Ovary (tissue), 9 donors: ENCODE data around the gene LMOD1. TPM values are rescaled to one million over a fixed set of nuclear protein-coding genes. Genes with fewer than 3 reads are reported as not detected.

ENCODE experiments used
- DNase-seq, 5 donors: peaks; one replicate each; pipeline ENCODE4 v3.0.0-alpha.2; 2019 to 2020
- H3K27ac ChIP-seq, 2 donors: fragments of 200-600 bp; one replicate each; pipeline versions ENCODE4 v1.5.1 to v1.8.0; 2019 to 2022
- H3K27me3 ChIP-seq: fragments of 200-600 bp; one replicate; pipeline ENCODE4 v1.8.0; 2022
- H3K36me3 ChIP-seq: fragments of 200-600 bp; sonication (generic); one replicate; pipeline ENCODE4 v1.5.1; 2019
- H3K4me1 ChIP-seq: one replicate; pipeline ENCODE4 v1.8.1; 2013; ENCODE audit warnings: mild to moderate bottlenecking, moderate library complexity; ENCODE audit not compliant: insufficient read depth
- H3K4me3 ChIP-seq: fragments of 200-600 bp; sonication (generic); one replicate; pipeline ENCODE4 v1.5.1; 2017
- H3K9me3 ChIP-seq, 2 donors: fragments of 200-600 bp in 1 of 2; sonication (generic) in 1 of 2; one replicate each; pipeline versions ENCODE4 v1.5.1 to v1.8.1; 2013 to 2019; ENCODE audit warnings: mild to moderate bottlenecking in 1 of 2, moderate library complexity in 1 of 2
- CTCF ChIP-seq, 3 donors: fragments of 450-650 bp in 2 of 3; fragments of 200-600 bp in 1 of 3; IDR thresholded peaks; one replicate each; pipeline versions ENCODE4 v1.5.1 to v1.8.0; 2016 to 2022; ENCODE audit warnings: antibody characterized with exemption in 3 of 3, mild to moderate bottlenecking in 1 of 3
- EP300 ChIP-seq: sonication (generic); formaldehyde crosslinking; IDR thresholded peaks from one replicate; pipeline ENCODE4 v1.6.1; 2017; ENCODE audit warnings: antibody characterized with exemption
- POLR2A ChIP-seq: fragments of 450-650 bp; IDR thresholded peaks from one replicate; pipeline ENCODE4 v1.6.1; 2017; ENCODE audit warnings: antibody characterized with exemption, mild to moderate bottlenecking, moderate library complexity
- WGBS, 3 donors: extraction: QIAGEN DNeasy Blood & Tissue Kit in 1 of 3; methylation state at CpG; one replicate each; pipeline versions ENCODE4 v1.1.5 to v1.1.7; 2013 to 2017; 5-methylcytosine and 5-hydroxymethylcytosine counted together
- intact Hi-C, 4 donors: fragments of 100-400 bp; cut with DNase I; formaldehyde crosslinking; loops; one replicate each; pipeline versions ENCODE4 v1.11.0 to v1.15.1; 2022 to 2023
- polyA plus RNA-seq, 2 donors: library from polyadenylated mRNA; stranded (reverse); fragments of 200-250 nt in 1 of 2; fragments of 350-450 nt in 1 of 2; fragmentation: Illumina TruSeq in 1 of 2; extraction: RNeasy Lipid Tissue Mini Kit (QIAGEN cat#74804) in 1 of 2; gene quantifications; one replicate each; pipeline ENCODE4 v1.2.3, GENCODE V29; 2013 to 2014
- total RNA-seq, 7 donors: library from RNA; depleted of rRNA in 2 of 7; stranded (reverse); fragments of >200 nt in 2 of 7; fragmentation: NEBNext Ultra II Directional in 3 of 7; extraction: Animal tissue kit (Norgen Biotek cat#: 25700) in 3 of 7; gene quantifications; one replicate each; pipeline versions ENCODE4 v1.1.0 to v1.2.4, GENCODE V29; 2016 to 2023
- donor health status: DM: no; HTN: no; CAD: no; lungs with moderate emphysema.
- donor health status: DM: no; HTN: no; CAD: no.
- donor health status: Bipolar disorder and iron deficiency.
- donor health status: DM: yes; HTN: yes; CAD: no.
- donor health status: DM: no; HTN: no; CAD: no.
- donor health status: DM: yes; HTN: yes; CAD: no.

Gene LMOD1
- total and polyA plus RNA-seq, 9 donors = 25.6 to 255 (median 92.6) TPM

DNA sequence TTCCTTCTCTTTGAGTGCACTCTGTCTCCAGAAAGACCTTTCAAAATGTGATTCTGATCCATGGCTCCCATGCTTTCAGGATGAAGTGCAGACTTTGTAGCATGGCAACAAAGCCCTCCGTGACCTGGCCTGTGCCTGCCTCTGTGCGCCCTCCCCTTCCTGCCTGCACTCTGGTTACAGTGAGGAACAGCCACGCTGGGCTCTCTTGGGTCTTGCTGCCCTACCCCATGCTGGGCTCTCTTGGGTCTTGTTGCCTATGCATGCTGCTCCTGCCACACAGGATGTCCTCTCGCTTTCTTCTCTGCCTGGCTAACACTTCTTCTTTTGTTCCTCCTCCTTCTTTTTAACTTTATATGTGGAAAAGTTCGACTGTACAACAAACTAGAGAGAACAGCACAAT is 28.0 kb downstream of the LMOD1 start:
- TF ChIP-seq EP300 = no peak
- TF ChIP-seq POLR2A = no peak
- no peak for TF ChIP-seq CTCF (IDR thresholded peaks at IDR 0.05)
- Histone ChIP-seq H3K4me3 (no peak overlapping the region), H3K27me3 (no peaks in the 10 kb centered on the region), H3K4me1 (peaks cover 46% of the 10 kb centered on the region), H3K9me3 (no peaks in the 10 kb centered on the region), H3K27ac (peak overlapping the region; percentile 63 to 76), H3K36me3 (no peaks in the 10 kb centered on the region)
- DNase-seq = no peak
- 74 to 81% (median 74%) methylated on average over 5 of the region's 5 CpGs for WGBS, 3 donors
- intact Hi-C loops = no loop called here

- DNase-seq = peak in 2 of 5 donors; percentile 53 to 63
These were observed 28.9 kb downstream of the LMOD1 start for GRCh38 chr1:201917362-201918033.

DNA sequence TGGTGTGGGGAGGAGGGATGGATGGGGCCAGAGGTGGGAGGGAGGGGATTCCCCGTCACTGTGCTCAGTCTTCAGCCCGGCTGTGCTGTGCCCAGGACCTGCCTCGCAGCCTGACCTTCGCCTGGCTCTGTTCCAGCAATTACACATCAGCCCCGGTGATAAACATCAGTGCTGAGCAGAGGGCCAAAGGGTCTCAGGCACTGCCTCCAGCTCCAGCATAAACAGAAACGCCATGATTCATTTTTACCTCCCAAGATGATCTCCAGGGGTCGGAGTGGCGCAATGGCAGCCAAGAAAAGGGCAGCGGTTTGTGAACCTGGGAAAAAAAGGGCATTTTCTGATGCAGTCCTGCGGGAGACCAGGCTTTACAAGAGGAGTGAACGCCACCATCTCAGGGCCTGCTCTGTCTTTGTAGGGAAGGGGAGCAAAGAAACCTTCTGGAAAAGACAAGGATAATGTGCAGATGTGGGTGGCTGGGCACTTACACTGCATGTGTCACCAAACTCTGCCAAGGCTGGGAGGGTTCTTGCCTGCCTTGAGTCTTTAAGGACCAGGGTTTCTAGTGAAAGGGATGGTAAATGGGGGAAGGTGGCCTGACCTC is 29.6 kb downstream of the LMOD1 start:
- WGBS, 3 donors = 14 to 21% (median 16%) methylated on average over 11 of the region's 11 CpGs
- no peaks in the 10 kb centered on the region for H3K36me3 ChIP-seq
- peaks cover 60% of the 10 kb centered on the region for H3K4me1 ChIP-seq
- intact Hi-C loops = no loop called here
- no peak for TF ChIP-seq CTCF (IDR thresholded peaks at IDR 0.05)
- no peak for TF ChIP-seq POLR2A
- TF ChIP-seq EP300 = no peak
- no peaks in the 10 kb centered on the region for H3K27me3 ChIP-seq
- peak; percentile 64 to 84 (median 77) for DNase-seq
- peak overlapping the region; percentile 47 to 76 for H3K27ac ChIP-seq
- no peak overlapping the region for H3K4me3 ChIP-seq
- H3K9me3 ChIP-seq = no peaks in the 10 kb centered on the region

More at GRCh38 chr1:201917362-201918033, 28.9 kb downstream of the LMOD1 start:
- Histone ChIP-seq H3K36me3 (no peaks in the 10 kb centered on the region), H3K27me3 (no peaks in the 10 kb centered on the region), H3K4me1 (peaks cover 54% of the 10 kb centered on the region), H3K27ac (peak overlapping the region; percentile 63 to 76), H3K4me3 (no peak overlapping the region), H3K9me3 (no peaks in the 10 kb centered on the region)
- intact Hi-C loops = no loop called here
- TF ChIP-seq EP300 = peak; percentile 56
- no peak for TF ChIP-seq CTCF (IDR thresholded peaks at IDR 0.05)
- WGBS, 3 donors = 31 to 44% (median 33%) methylated on average over 7 of the region's 7 CpGs

GRCh38 chr1:201914456-201915235 is 31.7 kb downstream of the LMOD1 start:
- Histone ChIP-seq H3K4me3 (no peak overlapping the region), H3K27ac (peak overlapping the region; percentile 9 to 81), H3K4me1 (peaks cover 56% of the 10 kb centered on the region), H3K27me3 (no peaks in the 10 kb centered on the region), H3K9me3 (no peaks in the 10 kb centered on the region), H3K36me3 (no peaks in the 10 kb centered on the region)
- 56 to 71% (median 66%) methylated on average over 13 to 14 of the region's 14 CpGs for WGBS, 3 donors
- DNase-seq = no peak
- intact Hi-C loops = no loop called here
- TF ChIP-seq POLR2A (no peak), EP300 (no peak), CTCF (IDR thresholded peaks at IDR 0.05) (no peak)
